ENCODE results near the gene RAD54L2.

GRCh38 chr3:51539291-51539941, 897 bp downstream of the RAD54L2 start:
- no peak for TF ChIP-seq CTCF (conservative IDR thresholded peaks at IDR 0.05)
- no peak for TF ChIP-seq EZH2 (IDR thresholded peaks at IDR 0.05; ENCODE audit: low read depth)
